NCI-H524 treated with DMSO at 0.1 percent for 48 hours (cell line): ENCODE measurements around the gene CRYBG1.

ENCODE experiments used
- DNase-seq: peaks from one replicate; lab custom pipeline; 2025; lab: John Stamatoyannopoulos, UW

The CRYBG1 gene

GRCh38 chr6:106462923-106463557 lies 102.5 kb downstream of the CRYBG1 start:
- no peak for DNase-seq

GRCh38 chr6:106466211-106466610 lies 105.7 kb downstream of the CRYBG1 start:
- peak; percentile 95 for DNase-seq

GRCh38 chr6:106468935-106469334 lies 108.4 kb downstream of the CRYBG1 start:
- no peak for DNase-seq

- no peak for DNase-seq
Measured at GRCh38 chr6:106469882-106470281, 109.4 kb downstream of the CRYBG1 start.

GRCh38 chr6:106470316-106470715 lies 109.8 kb downstream of the CRYBG1 start:
- no peak for DNase-seq

- DNase-seq = no peak
Measured at GRCh38 chr6:106470811-106471210, 110.3 kb downstream of the CRYBG1 start.

GRCh38 chr6:106473812-106474211 lies 113.3 kb downstream of the CRYBG1 start:
- no peak for DNase-seq

GRCh38 chr6:106474466-106474865 lies 113.9 kb downstream of the CRYBG1 start:
- no peak for DNase-seq

- no peak for DNase-seq
Measured at GRCh38 chr6:106475284-106475683, 114.8 kb downstream of the CRYBG1 start.

- no peak for DNase-seq
Measured at GRCh38 chr6:106476331-106477105, 116.0 kb downstream of the CRYBG1 start.

GRCh38 chr6:106477146-106477545 lies 116.6 kb downstream of the CRYBG1 start:
- DNase-seq = no peak

- peak; percentile 25 for DNase-seq
Measured at GRCh38 chr6:106477790-106478189, 117.3 kb downstream of the CRYBG1 start.

GRCh38 chr6:106486236-106486635 lies 125.7 kb downstream of the CRYBG1 start:
- no peak for DNase-seq

GRCh38 chr6:106488494-106489370 lies 128.2 kb downstream of the CRYBG1 start:
- no peak for DNase-seq

- DNase-seq = no peak
Measured at GRCh38 chr6:106490030-106490429, 129.5 kb downstream of the CRYBG1 start.

GRCh38 chr6:106490436-106490835 lies 129.9 kb downstream of the CRYBG1 start:
- no peak for DNase-seq

GRCh38 chr6:106490974-106491373 lies 130.5 kb downstream of the CRYBG1 start:
- DNase-seq = no peak

GRCh38 chr6:106495014-106495413 lies 134.5 kb downstream of the CRYBG1 start:
- DNase-seq = no peak

GRCh38 chr6:106496823-106497222 lies 136.3 kb downstream of the CRYBG1 start:
- no peak for DNase-seq

- no peak for DNase-seq
Measured at GRCh38 chr6:106501960-106502371, 141.4 kb downstream of the CRYBG1 start.

- no peak for DNase-seq
Measured at GRCh38 chr6:106502559-106502958, 142.0 kb downstream of the CRYBG1 start.

- DNase-seq = no peak
Measured at GRCh38 chr6:106508277-106508676, 147.8 kb downstream of the CRYBG1 start.

GRCh38 chr6:106508834-106509233 lies 148.3 kb downstream of the CRYBG1 start:
- DNase-seq = no peak
